Testis (tissue), 2 donors: Measurements from ENCODE around the gene MYMX.

Source experiments
- CTCF ChIP-seq, 3 experiments: fragments of 450-650 bp in 2 of 3; fragments of 200-600 bp in 1 of 3; sonication (generic) in 1 of 3; IDR thresholded peaks; one replicate each; pipeline ENCODE4 v1.5.1; 2016 to 2019; ENCODE audit warnings: antibody characterized with exemption in 3 of 3, mild to moderate bottlenecking in 2 of 3, moderate library complexity in 1 of 3
- POLR2A ChIP-seq: fragments of 450-650 bp; IDR thresholded peaks from one replicate; pipeline ENCODE4 v1.6.1; 2017; ENCODE audit warnings: antibody characterized with exemption, mild to moderate bottlenecking, moderate library complexity

DNA sequence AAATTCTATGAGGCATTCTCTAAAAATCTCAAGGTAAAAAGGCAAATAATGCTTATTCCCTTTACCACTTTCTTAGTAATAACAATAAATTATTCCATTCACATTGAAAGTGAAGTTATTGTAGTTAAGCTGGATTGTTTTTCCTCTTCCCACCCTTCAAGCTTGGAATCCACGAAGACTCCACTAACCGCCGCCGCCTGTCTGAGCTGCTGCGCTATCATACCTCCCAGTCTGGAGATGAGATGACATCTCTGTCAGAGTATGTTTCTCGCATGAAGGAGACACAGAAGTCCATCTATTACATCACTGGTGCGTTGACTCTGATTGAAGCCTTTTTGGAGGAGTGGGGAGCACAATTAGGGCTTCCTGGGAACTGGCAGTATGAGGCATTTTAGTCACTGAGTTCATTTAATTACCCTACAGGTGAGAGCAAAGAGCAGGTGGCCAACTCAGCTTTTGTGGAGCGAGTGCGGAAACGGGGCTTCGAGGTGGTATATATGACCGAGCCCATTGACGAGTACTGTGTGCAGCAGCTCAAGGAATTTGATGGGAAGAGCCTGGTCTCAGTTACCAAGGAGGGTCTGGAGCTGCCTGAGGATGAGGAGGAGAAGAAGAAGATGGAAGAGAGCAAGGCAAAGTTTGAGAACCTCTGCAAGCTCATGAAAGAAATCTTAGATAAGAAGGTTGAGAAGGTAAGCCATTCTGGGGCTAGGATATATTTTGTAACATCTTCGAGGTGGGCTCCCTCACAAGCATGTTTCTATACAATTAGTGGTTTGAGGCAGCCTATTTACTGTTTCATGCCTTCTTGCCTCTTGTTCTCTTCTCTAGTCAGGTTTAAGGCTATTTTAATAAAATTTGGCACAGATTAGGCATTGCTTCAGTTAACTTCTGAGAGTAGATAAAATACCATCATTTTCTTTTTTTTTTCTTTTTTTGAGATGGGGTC, 35.1 kb downstream of the MYMX start:
- TF ChIP-seq POLR2A (no peak), CTCF (IDR thresholded peaks at IDR 0.05) (no peak)
